Mesothelial cell of epicardium (in vitro differentiated cells): ENCODE measurements around the gene ADAM12. TPM values are rescaled to one million over a fixed set of nuclear protein-coding genes. Genes with fewer than 3 reads are reported as not detected.

ENCODE experiments used
- DNase-seq, 2 experiments: peaks; one replicate each; pipeline ENCODE4 v3.0.0; 2021; ENCODE audit warnings: low spot score in 2 of 2; ENCODE audit not compliant: unreplicated experiment in 2 of 2
- H3K27ac Mint-ChIP-seq: 2 replicates; pipeline ENCODE4 v1.8.0; 2021; ENCODE audit warnings: mixed read lengths
- H3K27me3 Mint-ChIP-seq: 2 replicates; pipeline ENCODE4 v1.8.0; 2021; ENCODE audit warnings: low read depth, mixed read lengths
- H3K36me3 Mint-ChIP-seq: 2 replicates; pipeline ENCODE4 v1.8.0; 2021; ENCODE audit warnings: mixed read lengths
- H3K4me1 Mint-ChIP-seq: 2 replicates; pipeline ENCODE4 v1.8.0; 2021; ENCODE audit warnings: mixed read lengths
- H3K4me3 Mint-ChIP-seq: 2 replicates; pipeline ENCODE4 v1.8.0; 2021; ENCODE audit warnings: mild to moderate bottlenecking, moderate library complexity, mixed read lengths
- H3K9me3 Mint-ChIP-seq: 2 replicates; pipeline ENCODE4 v1.8.0; 2021; ENCODE audit warnings: mixed read lengths
- total RNA-seq: library from RNA; stranded (reverse); gene quantifications from 3 replicates; pipeline ENCODE4 v1.2.1, GENCODE V29; 2021
- TF ChIP-seq, protein P1 (sequence below): fragments of 200-600 bp; sonication (generic); IDR thresholded peaks from one replicate; pipeline ENCODE4 v1.5.0; 2021; ENCODE audit warnings: antibody characterized with exemption; ENCODE audit not compliant: unreplicated experiment

ADAM12 gene
- total RNA-seq, 1 donor from 2014 or later = 13.3 TPM

DNA sequence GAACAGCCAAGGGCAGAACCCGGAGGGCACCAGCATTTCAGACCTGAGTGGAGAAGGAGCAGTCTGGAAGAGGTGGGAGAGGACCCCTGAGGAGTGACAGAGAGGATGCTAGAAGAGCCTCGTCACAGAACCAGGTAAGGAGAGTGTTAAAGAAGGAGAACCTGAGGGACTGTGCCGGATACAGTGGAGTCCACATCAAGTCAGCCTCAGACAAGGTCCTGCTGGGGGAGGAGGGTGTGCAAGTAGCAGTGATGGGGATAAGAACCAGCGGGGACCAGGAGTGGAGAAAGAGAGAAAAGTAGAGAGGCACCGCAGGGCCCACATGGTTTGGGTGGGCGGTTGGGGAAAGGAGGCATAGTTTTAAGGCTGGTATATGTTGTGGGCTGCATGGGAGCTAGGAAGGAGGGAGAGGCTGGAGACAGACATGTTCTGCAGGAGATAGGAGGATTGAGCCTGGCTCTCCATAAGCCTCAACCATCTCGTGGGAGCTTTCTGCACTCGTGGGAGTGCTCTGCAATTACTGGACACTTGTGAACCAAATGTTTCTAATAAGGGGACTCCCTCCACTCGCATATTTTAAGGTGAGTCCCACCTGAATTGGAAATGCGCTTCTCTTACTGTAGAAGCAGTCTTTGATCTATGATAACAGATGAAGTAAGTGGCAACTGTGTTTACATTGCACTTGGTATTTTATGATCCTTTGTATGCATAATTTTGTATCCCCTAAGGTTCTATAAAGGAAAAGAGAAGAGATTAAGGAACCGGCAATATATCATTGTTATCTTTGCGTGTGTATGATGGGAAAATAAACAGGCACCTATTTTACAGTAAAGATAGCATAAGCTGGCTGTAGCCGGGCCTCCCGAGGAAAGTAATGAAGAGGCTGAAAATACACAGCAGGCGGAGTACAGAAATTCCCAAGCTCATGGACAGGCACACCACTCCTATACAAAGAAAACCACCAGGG lies 154.8 kb downstream of the ADAM12 start:
- no peak for DNase-seq
- Mint-ChIP-seq H3K27me3 (peaks cover 10% of the 10 kb centered on the region), H3K9me3 (no peaks in the 10 kb centered on the region), H3K27ac (no peak overlapping the region), H3K4me1 (peaks cover 14% of the 10 kb centered on the region), H3K36me3 (no peaks in the 10 kb centered on the region), H3K4me3 (no peak overlapping the region)
- TF ChIP-seq, protein P1, sequence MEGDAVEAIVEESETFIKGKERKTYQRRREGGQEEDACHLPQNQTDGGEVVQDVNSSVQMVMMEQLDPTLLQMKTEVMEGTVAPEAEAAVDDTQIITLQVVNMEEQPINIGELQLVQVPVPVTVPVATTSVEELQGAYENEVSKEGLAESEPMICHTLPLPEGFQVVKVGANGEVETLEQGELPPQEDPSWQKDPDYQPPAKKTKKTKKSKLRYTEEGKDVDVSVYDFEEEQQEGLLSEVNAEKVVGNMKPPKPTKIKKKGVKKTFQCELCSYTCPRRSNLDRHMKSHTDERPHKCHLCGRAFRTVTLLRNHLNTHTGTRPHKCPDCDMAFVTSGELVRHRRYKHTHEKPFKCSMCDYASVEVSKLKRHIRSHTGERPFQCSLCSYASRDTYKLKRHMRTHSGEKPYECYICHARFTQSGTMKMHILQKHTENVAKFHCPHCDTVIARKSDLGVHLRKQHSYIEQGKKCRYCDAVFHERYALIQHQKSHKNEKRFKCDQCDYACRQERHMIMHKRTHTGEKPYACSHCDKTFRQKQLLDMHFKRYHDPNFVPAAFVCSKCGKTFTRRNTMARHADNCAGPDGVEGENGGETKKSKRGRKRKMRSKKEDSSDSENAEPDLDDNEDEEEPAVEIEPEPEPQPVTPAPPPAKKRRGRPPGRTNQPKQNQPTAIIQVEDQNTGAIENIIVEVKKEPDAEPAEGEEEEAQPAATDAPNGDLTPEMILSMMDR = no peak

- no peaks in the 10 kb centered on the region for H3K36me3 Mint-ChIP-seq
- H3K4me1 Mint-ChIP-seq = peaks cover 19% of the 10 kb centered on the region
- H3K27ac Mint-ChIP-seq = no peak overlapping the region
- TF ChIP-seq, protein P1 = no peak
- H3K27me3 Mint-ChIP-seq = peaks cover 13% of the 10 kb centered on the region
- H3K9me3 Mint-ChIP-seq = no peaks in the 10 kb centered on the region
- no peak for DNase-seq
- H3K4me3 Mint-ChIP-seq = no peak overlapping the region
Observed at GRCh38 chr10:126230587-126230986, 157.7 kb downstream of the ADAM12 start.

GRCh38 chr10:126229686-126230085 lies 158.6 kb downstream of the ADAM12 start:
- peaks cover 18% of the 10 kb centered on the region for H3K27me3 Mint-ChIP-seq
- TF ChIP-seq, protein P1 = no peak
- no peak for DNase-seq
- H3K4me3 Mint-ChIP-seq = no peak overlapping the region
- no peaks in the 10 kb centered on the region for H3K9me3 Mint-ChIP-seq
- H3K27ac Mint-ChIP-seq = no peak overlapping the region
- no peaks in the 10 kb centered on the region for H3K36me3 Mint-ChIP-seq
- H3K4me1 Mint-ChIP-seq = peaks cover 19% of the 10 kb centered on the region

DNA sequence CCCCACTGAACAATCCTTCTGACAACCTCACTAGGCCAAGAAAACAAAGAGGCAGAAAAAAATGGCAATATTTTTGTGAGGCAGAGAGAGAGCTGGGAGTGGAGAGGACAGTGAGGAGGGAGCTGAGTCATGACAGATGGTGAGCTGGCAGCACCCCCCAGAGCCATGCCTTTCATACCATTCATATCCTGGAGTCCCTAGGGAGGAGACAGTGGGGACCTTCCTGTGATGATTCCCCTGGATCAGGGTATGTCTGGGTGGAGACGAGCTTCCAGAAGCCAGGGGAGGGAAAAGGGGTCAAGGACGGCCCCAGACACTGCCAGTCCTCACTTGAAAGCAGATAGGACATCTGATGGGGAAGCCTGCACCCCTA lies 160.5 kb downstream of the ADAM12 start:
- Mint-ChIP-seq H3K36me3 (no peaks in the 10 kb centered on the region), H3K9me3 (no peaks in the 10 kb centered on the region), H3K27me3 (peaks cover 23% of the 10 kb centered on the region), H3K4me3 (no peak overlapping the region), H3K4me1 (peaks cover 10% of the 10 kb centered on the region), H3K27ac (no peak overlapping the region)
- TF ChIP-seq, protein P1 = no peak
- DNase-seq = no peak

DNA sequence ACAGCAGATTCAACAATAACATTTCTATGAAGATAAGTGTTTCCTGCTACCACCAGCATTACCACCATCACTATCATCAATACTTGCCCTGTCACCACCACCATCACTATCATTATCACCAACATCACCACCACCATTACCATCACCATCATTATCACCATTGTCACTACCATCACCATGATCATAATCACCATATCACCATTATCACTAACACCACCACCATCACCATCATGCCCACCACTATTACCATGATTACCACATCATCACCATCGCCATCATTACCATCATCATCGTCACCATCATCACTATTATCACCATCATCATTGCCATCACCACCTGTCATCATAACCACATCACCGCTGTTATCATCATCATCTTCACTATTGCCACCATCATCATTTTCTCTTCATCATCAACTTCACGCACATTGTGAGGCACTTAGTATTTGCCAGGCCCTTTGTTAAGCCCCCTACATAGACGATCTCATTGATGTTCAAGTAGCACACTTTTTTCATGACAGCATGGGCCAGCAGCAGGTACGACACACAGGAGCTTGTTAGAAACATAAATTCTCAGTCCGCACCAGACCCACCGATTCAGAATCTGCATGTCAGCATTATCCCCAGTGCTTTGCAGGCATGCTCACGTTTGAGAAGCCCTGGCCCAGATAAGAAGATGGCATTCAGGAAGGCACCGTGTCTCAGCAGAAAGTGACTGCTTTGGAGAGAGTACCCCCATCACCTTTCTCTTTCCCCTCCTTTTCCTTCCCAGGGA lies 161.1 kb downstream of the ADAM12 start:
- Mint-ChIP-seq H3K27ac (no peak overlapping the region), H3K4me1 (peaks cover 11% of the 10 kb centered on the region), H3K36me3 (no peaks in the 10 kb centered on the region), H3K9me3 (no peaks in the 10 kb centered on the region), H3K27me3 (peaks cover 23% of the 10 kb centered on the region), H3K4me3 (no peak overlapping the region)
- no peak for DNase-seq
- TF ChIP-seq, protein P1 = no peak
